Vagina (tissue), 2 donors: ENCODE data around the gene MC2R. TPM values are rescaled to one million over a fixed set of nuclear protein-coding genes. Genes with fewer than 3 reads are reported as not detected.

Experiments
- DNase-seq, 2 donors: peaks; one replicate each; pipeline ENCODE4 v3.0.0-alpha.2; 2017; ENCODE audit errors: extremely low spot score in 2 of 2
- H3K27ac ChIP-seq: fragments of 200-600 bp; sonication (generic); one replicate; pipeline ENCODE4 v1.5.1; 2019
- H3K27me3 ChIP-seq: fragments of 200-600 bp; sonication (generic); one replicate; pipeline ENCODE4 v1.5.1; 2019
- H3K36me3 ChIP-seq, 2 donors: fragments of 200-600 bp; sonication (generic); one replicate each; pipeline ENCODE4 v1.5.1; 2017 to 2019
- H3K4me1 ChIP-seq: fragments of 200-600 bp; sonication (generic); one replicate; pipeline ENCODE4 v1.5.1; 2019
- H3K4me3 ChIP-seq, 2 donors: fragments of 200-600 bp; sonication (generic); 1 replicate in 1 of 2; 2 replicates in 1 of 2; pipeline ENCODE4 v1.5.1; 2016 to 2019
- H3K9me3 ChIP-seq: fragments of 200-600 bp; sonication (generic); one replicate; pipeline ENCODE4 v1.5.1; 2019
- POLR2A ChIP-seq, 2 donors: fragments of 450-650 bp; IDR thresholded peaks; one replicate each; pipeline ENCODE4 v1.6.1; 2017; ENCODE audit warnings: antibody characterized with exemption in 2 of 2, mild to moderate bottlenecking in 2 of 2, moderate library complexity in 2 of 2
- POLR2AphosphoS5 ChIP-seq, 2 donors: sonication (generic); formaldehyde crosslinking; IDR thresholded peaks; one replicate each; pipeline ENCODE4 v1.9.0; 2017; ENCODE audit warnings: antibody characterized with exemption in 2 of 2, mild to moderate bottlenecking in 2 of 2, low read depth in 1 of 2; ENCODE audit not compliant: insufficient read depth in 1 of 2
- intact Hi-C: fragments of 100-400 bp; cut with DNase I; formaldehyde crosslinking; loops from one replicate; pipeline ENCODE4 v1.15.1; 2023
- total RNA-seq: library from RNA; depleted of rRNA; stranded (reverse); fragments of >200 nt; gene quantifications from one replicate; pipeline ENCODE4 v1.2.3, GENCODE V29; 2016
- TF ChIP-seq, protein P1 (sequence below), 3 experiments: fragments of 450-650 bp in 2 of 3; fragments of 200-600 bp in 1 of 3; sonication (generic) in 1 of 3; IDR thresholded peaks; one replicate each; pipeline ENCODE4 v1.5.1; 2017 to 2019; ENCODE audit warnings: antibody characterized with exemption in 3 of 3, mild to moderate bottlenecking in 2 of 3, moderate library complexity in 2 of 3

The MC2R gene
- total RNA-seq, 1 donor from 2014 or later, result not detected

DNA sequence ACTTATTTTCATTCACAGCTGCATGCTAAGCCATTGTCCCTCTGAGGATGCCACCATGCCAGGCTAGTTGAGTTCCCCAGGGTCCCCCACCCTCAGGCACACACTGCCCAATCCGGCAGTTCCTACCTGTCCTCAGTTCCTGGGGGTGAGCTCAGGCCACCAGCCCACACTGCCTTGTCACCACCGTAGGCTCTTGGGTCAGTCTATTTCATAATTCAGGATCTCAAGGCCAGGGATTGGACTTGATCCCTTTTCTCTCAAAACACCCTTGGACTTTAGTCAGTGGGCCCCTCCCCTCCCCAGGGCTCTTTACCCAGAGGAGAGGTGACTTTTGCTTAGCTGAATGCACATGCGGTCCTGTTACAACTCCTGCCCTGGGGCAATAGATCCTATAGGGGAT, 18.7 kb upstream of the MC2R start:
- no peaks in the 10 kb centered on the region for H3K4me1 ChIP-seq
- TF ChIP-seq POLR2AphosphoS5 (IDR thresholded peaks at IDR 0.05; ENCODE audit: insufficient read depth in 1 of 2, low read depth in 1 of 2) (no peak), POLR2A (IDR thresholded peaks at IDR 0.05) (no peak)
- TF ChIP-seq, protein P1, sequence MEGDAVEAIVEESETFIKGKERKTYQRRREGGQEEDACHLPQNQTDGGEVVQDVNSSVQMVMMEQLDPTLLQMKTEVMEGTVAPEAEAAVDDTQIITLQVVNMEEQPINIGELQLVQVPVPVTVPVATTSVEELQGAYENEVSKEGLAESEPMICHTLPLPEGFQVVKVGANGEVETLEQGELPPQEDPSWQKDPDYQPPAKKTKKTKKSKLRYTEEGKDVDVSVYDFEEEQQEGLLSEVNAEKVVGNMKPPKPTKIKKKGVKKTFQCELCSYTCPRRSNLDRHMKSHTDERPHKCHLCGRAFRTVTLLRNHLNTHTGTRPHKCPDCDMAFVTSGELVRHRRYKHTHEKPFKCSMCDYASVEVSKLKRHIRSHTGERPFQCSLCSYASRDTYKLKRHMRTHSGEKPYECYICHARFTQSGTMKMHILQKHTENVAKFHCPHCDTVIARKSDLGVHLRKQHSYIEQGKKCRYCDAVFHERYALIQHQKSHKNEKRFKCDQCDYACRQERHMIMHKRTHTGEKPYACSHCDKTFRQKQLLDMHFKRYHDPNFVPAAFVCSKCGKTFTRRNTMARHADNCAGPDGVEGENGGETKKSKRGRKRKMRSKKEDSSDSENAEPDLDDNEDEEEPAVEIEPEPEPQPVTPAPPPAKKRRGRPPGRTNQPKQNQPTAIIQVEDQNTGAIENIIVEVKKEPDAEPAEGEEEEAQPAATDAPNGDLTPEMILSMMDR (IDR thresholded peaks at IDR 0.05), result no peak
- no peak for DNase-seq
- H3K4me3 ChIP-seq, result no peak overlapping the region
- no peaks in the 10 kb centered on the region for H3K9me3 ChIP-seq
- H3K27ac ChIP-seq, result no peak overlapping the region
- intact Hi-C loops, result no loop called here
- H3K36me3 ChIP-seq, result no peaks in the 10 kb centered on the region
- H3K27me3 ChIP-seq, result no peaks in the 10 kb centered on the region

DNA sequence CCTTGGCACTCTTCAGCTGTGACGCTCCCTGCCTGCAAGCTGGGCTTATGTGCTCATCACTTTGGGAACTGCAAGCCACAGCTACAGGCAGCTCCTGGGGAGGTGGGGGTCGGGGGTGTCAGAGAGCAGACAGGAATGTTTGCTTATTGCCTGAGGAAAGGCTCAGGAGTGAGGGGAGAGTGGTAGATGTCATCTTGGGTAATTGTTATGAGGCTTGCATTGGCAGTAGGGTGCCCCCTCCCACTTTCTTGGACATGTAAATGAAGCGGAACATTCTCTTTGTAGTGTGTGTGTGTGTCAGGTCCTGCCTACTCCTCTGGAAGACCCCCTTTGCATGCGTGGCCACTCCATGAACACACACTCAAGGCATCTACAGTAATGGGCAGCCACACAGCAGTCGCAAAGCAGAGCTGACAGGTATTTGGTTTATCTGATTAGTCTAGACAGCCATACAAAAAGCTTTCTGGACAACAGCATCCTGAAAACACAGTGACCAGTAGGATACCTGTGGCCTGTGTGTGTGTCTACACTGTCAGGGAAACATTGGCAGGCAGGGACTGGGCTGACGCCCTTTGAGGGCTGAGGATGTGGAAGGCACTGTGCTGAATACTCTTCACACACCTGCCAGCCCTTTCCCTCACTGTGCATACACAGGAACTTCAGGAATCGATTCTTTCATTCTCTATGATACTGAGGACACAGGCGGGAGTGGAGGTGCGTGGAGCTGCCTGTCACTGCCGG, 17.1 kb upstream of the MC2R start:
- no peak overlapping the region for H3K27ac ChIP-seq
- no peak for DNase-seq
- no peak for TF ChIP-seq POLR2A (IDR thresholded peaks at IDR 0.05)
- no peak for TF ChIP-seq POLR2AphosphoS5 (IDR thresholded peaks at IDR 0.05; ENCODE audit: insufficient read depth in 1 of 2, low read depth in 1 of 2)
- TF ChIP-seq, protein P1 (IDR thresholded peaks at IDR 0.05), result no peak
- H3K27me3 ChIP-seq, result no peaks in the 10 kb centered on the region
- H3K36me3 ChIP-seq, result no peaks in the 10 kb centered on the region
- H3K4me1 ChIP-seq, result no peaks in the 10 kb centered on the region
- no peaks in the 10 kb centered on the region for H3K9me3 ChIP-seq
- H3K4me3 ChIP-seq, result no peak overlapping the region
- intact Hi-C loops, result no loop called here

DNA sequence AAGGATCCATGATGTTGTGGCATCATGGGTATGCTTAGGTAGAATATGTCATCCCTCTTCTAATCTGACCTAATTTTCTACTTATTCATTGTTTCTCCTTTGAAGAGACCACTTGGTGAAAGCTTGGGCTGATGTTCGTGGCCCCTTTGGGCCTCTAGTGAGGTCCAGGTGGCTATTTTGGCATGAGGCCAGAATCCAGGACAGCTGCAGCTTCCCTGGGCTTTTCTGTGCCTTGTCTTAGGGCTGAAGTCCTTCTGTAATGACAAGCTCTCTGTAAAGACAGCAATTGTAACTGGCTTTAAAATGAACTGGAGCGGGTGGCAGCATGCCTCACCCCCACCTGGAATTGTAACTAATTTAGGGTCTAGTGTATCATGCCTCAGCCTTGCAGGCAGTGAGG, 15.6 kb upstream of the MC2R start:
- Histone ChIP-seq H3K27ac (no peak overlapping the region), H3K4me1 (no peaks in the 10 kb centered on the region), H3K27me3 (no peaks in the 10 kb centered on the region), H3K4me3 (no peak overlapping the region), H3K36me3 (no peaks in the 10 kb centered on the region), H3K9me3 (no peaks in the 10 kb centered on the region)
- intact Hi-C loops, result no loop called here
- DNase-seq, result no peak
- TF ChIP-seq POLR2A (IDR thresholded peaks at IDR 0.05) (no peak), POLR2AphosphoS5 (IDR thresholded peaks at IDR 0.05; ENCODE audit: insufficient read depth in 1 of 2, low read depth in 1 of 2) (no peak)
- TF ChIP-seq, protein P1 (IDR thresholded peaks at IDR 0.05), result no peak

DNA sequence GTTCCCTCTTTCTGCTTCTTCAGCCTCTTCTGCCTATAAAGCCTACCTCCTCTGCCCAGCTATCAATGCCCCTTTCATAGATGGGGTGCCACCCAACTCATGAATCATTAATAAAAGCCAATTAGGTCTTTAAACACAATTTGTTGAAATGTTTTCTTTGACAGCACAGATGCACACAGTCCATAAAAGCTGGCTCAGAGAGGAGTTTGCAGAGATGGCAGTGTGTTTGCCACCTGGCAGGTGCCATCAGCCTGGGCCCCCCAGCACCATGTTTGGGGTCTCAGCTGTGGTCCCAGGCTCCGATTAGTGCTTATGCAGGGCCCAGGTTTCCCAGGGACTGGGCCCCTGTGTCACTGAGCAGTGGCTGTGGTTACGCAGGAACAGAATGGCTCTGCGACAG, 7.9 kb upstream of the MC2R start:
- no peak overlapping the region for H3K4me3 ChIP-seq
- H3K27ac ChIP-seq, result no peak overlapping the region
- H3K27me3 ChIP-seq, result no peaks in the 10 kb centered on the region
- DNase-seq, result no peak
- TF ChIP-seq POLR2AphosphoS5 (IDR thresholded peaks at IDR 0.05; ENCODE audit: insufficient read depth in 1 of 2, low read depth in 1 of 2) (no peak), POLR2A (IDR thresholded peaks at IDR 0.05) (no peak)
- TF ChIP-seq, protein P1 (IDR thresholded peaks at IDR 0.05), result no peak
- H3K4me1 ChIP-seq, result no peaks in the 10 kb centered on the region
- no peaks in the 10 kb centered on the region for H3K36me3 ChIP-seq
- no peaks in the 10 kb centered on the region for H3K9me3 ChIP-seq
- intact Hi-C loops, result no loop called here

DNA sequence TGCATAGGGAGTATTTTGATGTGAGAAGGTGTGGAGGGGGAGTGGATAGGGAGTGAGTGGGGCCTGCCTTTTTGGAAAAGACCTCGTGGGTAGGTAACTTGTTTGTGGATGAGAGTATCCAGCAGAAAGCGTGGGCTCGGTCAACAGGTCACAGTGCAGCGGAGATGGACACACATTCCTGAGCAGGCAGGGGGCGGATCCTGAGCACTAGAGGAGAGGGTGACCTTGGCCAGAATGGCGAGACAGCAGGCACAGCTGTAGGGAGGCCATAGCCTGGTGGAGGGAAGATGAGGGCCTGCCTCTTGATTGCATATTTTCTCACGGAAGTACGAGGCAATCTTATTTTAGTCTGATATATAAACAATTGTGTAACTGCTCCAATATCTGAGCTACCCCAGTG, 3.6 kb upstream of the MC2R start:
- H3K9me3 ChIP-seq, result no peaks in the 10 kb centered on the region
- H3K4me3 ChIP-seq, result no peak overlapping the region
- intact Hi-C loops, result no loop called here
- H3K36me3 ChIP-seq, result no peaks in the 10 kb centered on the region
- H3K27me3 ChIP-seq, result no peaks in the 10 kb centered on the region
- no peak for DNase-seq
- H3K27ac ChIP-seq, result no peak overlapping the region
- TF ChIP-seq POLR2AphosphoS5 (IDR thresholded peaks at IDR 0.05; ENCODE audit: insufficient read depth in 1 of 2, low read depth in 1 of 2) (no peak), POLR2A (IDR thresholded peaks at IDR 0.05) (no peak)
- TF ChIP-seq, protein P1 (IDR thresholded peaks at IDR 0.05), result no peak
- no peaks in the 10 kb centered on the region for H3K4me1 ChIP-seq
